WTC11 (cell line): Measurements from ENCODE around the gene ERCC6. TPM values are rescaled to one million over a fixed set of nuclear protein-coding genes. Genes with fewer than 3 reads are reported as not detected.

Experiments used
- ATAC-seq: fragments of 200-7000 bp; cut with Tn5 transposase; 2 replicates; pipeline ENCODE4 v1.10.0; 2021; ENCODE audit warnings: mild to moderate bottlenecking, moderate library complexity
- CTCF ChIA-PET: fragments of 300-600 bp; sonication (Branson Sonifier 250); formaldehyde crosslinking; loops from one replicate; lab custom pipeline; 2021; ENCODE audit warnings: antibody characterized with exemption; lab: Charles Lee
- POLR2A ChIA-PET: fragments of 350-600 bp; sonication (Branson Sonifier 250); formaldehyde crosslinking; loops from one replicate; lab custom pipeline; 2021; ENCODE audit warnings: antibody characterized with exemption; lab: Charles Lee
- DNase-seq: peaks from one replicate; pipeline ENCODE4 v3.0.0; 2021; ENCODE audit warnings: low spot score
- H3K27ac Mint-ChIP-seq: 2 replicates; pipeline ENCODE4 v1.8.0; 2021; ENCODE audit warnings: mixed read lengths
- H3K27me3 Mint-ChIP-seq: 2 replicates; pipeline ENCODE4 v1.8.0; 2021; ENCODE audit warnings: low read depth, mild to moderate bottlenecking, moderate library complexity, mixed read lengths
- H3K36me3 Mint-ChIP-seq: 2 replicates; pipeline ENCODE4 v1.8.0; 2021; ENCODE audit warnings: mixed read lengths
- H3K4me1 Mint-ChIP-seq: 2 replicates; pipeline ENCODE4 v1.8.0; 2022; ENCODE audit warnings: mixed read lengths
- H3K4me3 Mint-ChIP-seq: 2 replicates; pipeline ENCODE4 v1.8.0; 2021; ENCODE audit warnings: mild to moderate bottlenecking, moderate library complexity, mixed read lengths
- H3K9me3 Mint-ChIP-seq: 2 replicates; pipeline ENCODE4 v1.8.0; 2021; ENCODE audit warnings: mixed read lengths
- ESRRA ChIP-seq: sonication (generic); formaldehyde crosslinking; IDR thresholded peaks from 2 replicates; pipeline ENCODE4 v1.8.1; 2022; ENCODE audit warnings: mild to moderate bottlenecking, missing genetic modification reagents, borderline replicate concordance
- FOXJ3 ChIP-seq: sonication (generic); formaldehyde crosslinking; IDR thresholded peaks from 2 replicates; pipeline ENCODE4 v1.9.0; 2021; ENCODE audit warnings: missing genetic modification reagents, mild to moderate bottlenecking, borderline replicate concordance
- GABPB1 ChIP-seq: sonication (generic); formaldehyde crosslinking; IDR thresholded peaks from 2 replicates; pipeline ENCODE4 v1.8.1; 2023; ENCODE audit warnings: mild to moderate bottlenecking, missing genetic modification reagents
- GRHL2 ChIP-seq: fragments of 250-450 bp; sonication (Bioruptor Pico); IDR thresholded peaks from 2 replicates; pipeline ENCODE4 v1.8.0; 2022; ENCODE audit warnings: mild to moderate bottlenecking, moderate library complexity; ENCODE audit not compliant: insufficient replicate concordance, severe bottlenecking
- JAZF1 ChIP-seq: fragments of 250-450 bp; sonication (Bioruptor Pico); IDR thresholded peaks from 2 replicates; pipeline ENCODE4 v1.9.0; 2021; ENCODE audit warnings: moderate library complexity, mild to moderate bottlenecking, inconsistent platforms
- JUN ChIP-seq: sonication (generic); formaldehyde crosslinking; IDR thresholded peaks from 2 replicates; pipeline ENCODE4 v1.8.0; 2023; ENCODE audit warnings: mild to moderate bottlenecking, missing genetic modification reagents
- KAT7 ChIP-seq: sonication (generic); formaldehyde crosslinking; IDR thresholded peaks from 2 replicates; pipeline ENCODE4 v1.8.1; 2023; ENCODE audit warnings: missing genetic modification reagents, mild to moderate bottlenecking, borderline replicate concordance
- MXD4 ChIP-seq: fragments of 250-450 bp; sonication (Bioruptor Pico); IDR thresholded peaks from 2 replicates; pipeline ENCODE4 v1.8.0; 2021; ENCODE audit warnings: mild to moderate bottlenecking, moderate library complexity, borderline replicate concordance
- NR2C2 ChIP-seq: sonication (generic); formaldehyde crosslinking; IDR thresholded peaks from 2 replicates; pipeline ENCODE4 v1.8.0; 2022; ENCODE audit warnings: mild to moderate bottlenecking, missing genetic modification reagents
- PRRX2 ChIP-seq: fragments of 250-450 bp; sonication (Bioruptor Pico); IDR thresholded peaks from 2 replicates; pipeline ENCODE4 v1.8.0; 2021; ENCODE audit warnings: mild to moderate bottlenecking
- SMAD4 ChIP-seq: sonication (generic); formaldehyde crosslinking; IDR thresholded peaks from 2 replicates; pipeline ENCODE4 v1.8.0; 2022; ENCODE audit warnings: mild to moderate bottlenecking, missing genetic modification reagents
- TEAD4 ChIP-seq: sonication (generic); formaldehyde crosslinking; IDR thresholded peaks from 2 replicates; pipeline ENCODE4 v1.8.0; 2022; ENCODE audit warnings: mild to moderate bottlenecking, missing genetic modification reagents
- TP53 ChIP-seq: sonication (generic); formaldehyde crosslinking; IDR thresholded peaks from 2 replicates; pipeline ENCODE4 v1.8.1; 2023; ENCODE audit warnings: mild to moderate bottlenecking, missing genetic modification reagents
- ZBTB21 ChIP-seq: sonication (generic); formaldehyde crosslinking; IDR thresholded peaks from 2 replicates; pipeline ENCODE4 v1.8.1; 2023; ENCODE audit warnings: mild to moderate bottlenecking, missing genetic modification reagents, borderline replicate concordance
- ZNF317 ChIP-seq: sonication (generic); formaldehyde crosslinking; IDR thresholded peaks from 2 replicates; pipeline ENCODE4 v1.8.1; 2023; ENCODE audit warnings: low read depth, mild to moderate bottlenecking, moderate library complexity, missing genetic modification reagents, borderline replicate concordance
- ZNF423 ChIP-seq: fragments of 250-450 bp; sonication (Bioruptor Pico); IDR thresholded peaks from 2 replicates; pipeline ENCODE4 v2.1.2; 2022; ENCODE audit warnings: mild to moderate bottlenecking, moderate library complexity
- ZNF671 ChIP-seq: fragments of 250-450 bp; sonication (Bioruptor Pico); IDR thresholded peaks from 2 replicates; pipeline ENCODE4 v1.8.0; 2021; ENCODE audit warnings: mild to moderate bottlenecking
- total RNA-seq: library from RNA; stranded (reverse); gene quantifications from 3 replicates; pipeline ENCODE4 v1.2.3, GENCODE V29; 2021
- TF ChIP-seq, protein P1 (sequence below): fragments of 250-450 bp; sonication (Bioruptor Pico); IDR thresholded peaks from 2 replicates; pipeline ENCODE4 v2.1.2; 2022; ENCODE audit warnings: mild to moderate bottlenecking, moderate library complexity
- TF ChIP-seq, protein P2 (sequence below): sonication (generic); formaldehyde crosslinking; IDR thresholded peaks from 2 replicates; pipeline ENCODE4 v1.8.1; 2022; ENCODE audit warnings: mild to moderate bottlenecking, missing genetic modification reagents, moderate library complexity, borderline replicate concordance
- TF ChIP-seq, protein P3 (sequence below): sonication (generic); formaldehyde crosslinking; IDR thresholded peaks from 2 replicates; pipeline ENCODE4 v1.8.0; 2023; ENCODE audit warnings: mild to moderate bottlenecking, missing genetic modification reagents
- TF ChIP-seq, protein P4 (sequence below): sonication (generic); formaldehyde crosslinking; conservative IDR thresholded peaks from 2 replicates; pipeline ENCODE4 v1.8.1; 2022; ENCODE audit warnings: mild to moderate bottlenecking, missing genetic modification reagents
- TF ChIP-seq, protein P5 (sequence below): fragments of 200-600 bp; IDR thresholded peaks from 2 replicates; pipeline ENCODE4 v1.8.0; 2022; ENCODE audit warnings: antibody characterized with exemption
- TF ChIP-seq, protein P6 (sequence below): sonication (generic); formaldehyde crosslinking; IDR thresholded peaks from 2 replicates; pipeline ENCODE4 v1.8.1; 2022; ENCODE audit warnings: low read depth, missing genetic modification reagents, borderline replicate concordance
- TF ChIP-seq, protein P7 (sequence below): fragments of 250-450 bp; sonication (Bioruptor Pico); conservative IDR thresholded peaks from 2 replicates; pipeline ENCODE4 v1.9.0; 2021; ENCODE audit warnings: mild to moderate bottlenecking

The ERCC6 gene
- total RNA-seq, 1 experiment from 2014 or later, result 10.9 TPM

DNA sequence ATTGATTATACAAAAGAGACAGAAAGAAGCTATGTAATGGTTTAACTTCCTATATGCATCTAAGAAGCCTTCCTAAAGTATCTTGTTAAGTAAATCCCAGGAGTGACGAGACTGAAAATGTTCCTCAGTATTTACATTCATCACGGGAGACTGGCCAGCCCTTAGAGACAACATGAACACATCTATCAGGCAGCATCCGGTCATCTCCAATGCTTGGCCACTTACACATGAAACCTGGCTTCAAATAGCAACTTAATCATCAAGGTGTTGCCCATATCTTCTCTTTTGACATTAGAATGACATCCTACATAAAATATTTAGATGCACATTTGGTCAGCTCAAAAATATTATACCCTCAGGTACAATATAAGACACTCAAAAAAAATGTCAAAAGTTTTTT is 33.8 kb downstream of the ERCC6 start:
- peaks cover 27% of the 10 kb centered on the region for H3K4me1 Mint-ChIP-seq
- no peaks in the 10 kb centered on the region for H3K27me3 Mint-ChIP-seq
- H3K9me3 Mint-ChIP-seq, result no peaks in the 10 kb centered on the region
- DNase-seq, result no peak
- ChIA-PET POLR2A (interaction anchor here (0.6 kb wide), 1 partner anchor 307 kb away, joined by 3 read pairs; no protein-coding TSS in a partner anchor), CTCF (interaction anchor here (2.1 kb wide), 1 partner anchor 97 kb away, joined by 10 read pairs; no protein-coding TSS in a partner anchor)
- ATAC-seq, result no peak
- TF ChIP-seq, protein P1, sequence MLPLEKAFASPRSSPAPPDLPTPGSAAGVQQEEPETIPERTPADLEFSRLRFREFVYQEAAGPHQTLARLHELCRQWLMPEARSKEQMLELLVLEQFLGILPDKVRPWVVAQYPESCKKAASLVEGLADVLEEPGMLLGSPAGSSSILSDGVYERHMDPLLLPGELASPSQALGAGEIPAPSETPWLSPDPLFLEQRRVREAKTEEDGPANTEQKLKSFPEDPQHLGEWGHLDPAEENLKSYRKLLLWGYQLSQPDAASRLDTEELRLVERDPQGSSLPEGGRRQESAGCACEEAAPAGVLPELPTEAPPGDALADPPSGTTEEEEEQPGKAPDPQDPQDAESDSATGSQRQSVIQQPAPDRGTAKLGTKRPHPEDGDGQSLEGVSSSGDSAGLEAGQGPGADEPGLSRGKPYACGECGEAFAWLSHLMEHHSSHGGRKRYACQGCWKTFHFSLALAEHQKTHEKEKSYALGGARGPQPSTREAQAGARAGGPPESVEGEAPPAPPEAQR, result no peak
- no peak for TF ChIP-seq GRHL2 (CRISPR knock-in tag)
- TF ChIP-seq ZNF671 (CRISPR knock-in tag), result no peak
- no peak for TF ChIP-seq MXD4 (CRISPR knock-in tag)
- TF ChIP-seq, protein P2, sequence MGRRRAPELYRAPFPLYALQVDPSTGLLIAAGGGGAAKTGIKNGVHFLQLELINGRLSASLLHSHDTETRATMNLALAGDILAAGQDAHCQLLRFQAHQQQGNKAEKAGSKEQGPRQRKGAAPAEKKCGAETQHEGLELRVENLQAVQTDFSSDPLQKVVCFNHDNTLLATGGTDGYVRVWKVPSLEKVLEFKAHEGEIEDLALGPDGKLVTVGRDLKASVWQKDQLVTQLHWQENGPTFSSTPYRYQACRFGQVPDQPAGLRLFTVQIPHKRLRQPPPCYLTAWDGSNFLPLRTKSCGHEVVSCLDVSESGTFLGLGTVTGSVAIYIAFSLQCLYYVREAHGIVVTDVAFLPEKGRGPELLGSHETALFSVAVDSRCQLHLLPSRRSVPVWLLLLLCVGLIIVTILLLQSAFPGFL, result no peak
- TF ChIP-seq ZNF317, result no peak
- TF ChIP-seq ESRRA (CRISPR knock-in tag), result no peak
- TF ChIP-seq ZNF423 (CRISPR knock-in tag), result no peak
- TF ChIP-seq JAZF1, result no peak
- TF ChIP-seq, protein P3, sequence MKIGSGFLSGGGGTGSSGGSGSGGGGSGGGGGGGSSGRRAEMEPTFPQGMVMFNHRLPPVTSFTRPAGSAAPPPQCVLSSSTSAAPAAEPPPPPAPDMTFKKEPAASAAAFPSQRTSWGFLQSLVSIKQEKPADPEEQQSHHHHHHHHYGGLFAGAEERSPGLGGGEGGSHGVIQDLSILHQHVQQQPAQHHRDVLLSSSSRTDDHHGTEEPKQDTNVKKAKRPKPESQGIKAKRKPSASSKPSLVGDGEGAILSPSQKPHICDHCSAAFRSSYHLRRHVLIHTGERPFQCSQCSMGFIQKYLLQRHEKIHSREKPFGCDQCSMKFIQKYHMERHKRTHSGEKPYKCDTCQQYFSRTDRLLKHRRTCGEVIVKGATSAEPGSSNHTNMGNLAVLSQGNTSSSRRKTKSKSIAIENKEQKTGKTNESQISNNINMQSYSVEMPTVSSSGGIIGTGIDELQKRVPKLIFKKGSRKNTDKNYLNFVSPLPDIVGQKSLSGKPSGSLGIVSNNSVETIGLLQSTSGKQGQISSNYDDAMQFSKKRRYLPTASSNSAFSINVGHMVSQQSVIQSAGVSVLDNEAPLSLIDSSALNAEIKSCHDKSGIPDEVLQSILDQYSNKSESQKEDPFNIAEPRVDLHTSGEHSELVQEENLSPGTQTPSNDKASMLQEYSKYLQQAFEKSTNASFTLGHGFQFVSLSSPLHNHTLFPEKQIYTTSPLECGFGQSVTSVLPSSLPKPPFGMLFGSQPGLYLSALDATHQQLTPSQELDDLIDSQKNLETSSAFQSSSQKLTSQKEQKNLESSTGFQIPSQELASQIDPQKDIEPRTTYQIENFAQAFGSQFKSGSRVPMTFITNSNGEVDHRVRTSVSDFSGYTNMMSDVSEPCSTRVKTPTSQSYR (CRISPR knock-in tag), result no peak
- no peak for TF ChIP-seq SMAD4 (CRISPR knock-in tag)
- TF ChIP-seq, protein P4, sequence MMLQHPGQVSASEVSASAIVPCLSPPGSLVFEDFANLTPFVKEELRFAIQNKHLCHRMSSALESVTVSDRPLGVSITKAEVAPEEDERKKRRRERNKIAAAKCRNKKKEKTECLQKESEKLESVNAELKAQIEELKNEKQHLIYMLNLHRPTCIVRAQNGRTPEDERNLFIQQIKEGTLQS, result no peak
- no peak for TF ChIP-seq TEAD4 (CRISPR knock-in tag)
- no peak for TF ChIP-seq NR2C2 (CRISPR knock-in tag)
- no peak for TF ChIP-seq ZBTB21 (CRISPR knock-in tag)
- no peak for TF ChIP-seq FOXJ3 (CRISPR knock-in tag)
- H3K36me3 Mint-ChIP-seq, result no peaks in the 10 kb centered on the region
- no peak overlapping the region for H3K27ac Mint-ChIP-seq
- no peak overlapping the region for H3K4me3 Mint-ChIP-seq

DNA sequence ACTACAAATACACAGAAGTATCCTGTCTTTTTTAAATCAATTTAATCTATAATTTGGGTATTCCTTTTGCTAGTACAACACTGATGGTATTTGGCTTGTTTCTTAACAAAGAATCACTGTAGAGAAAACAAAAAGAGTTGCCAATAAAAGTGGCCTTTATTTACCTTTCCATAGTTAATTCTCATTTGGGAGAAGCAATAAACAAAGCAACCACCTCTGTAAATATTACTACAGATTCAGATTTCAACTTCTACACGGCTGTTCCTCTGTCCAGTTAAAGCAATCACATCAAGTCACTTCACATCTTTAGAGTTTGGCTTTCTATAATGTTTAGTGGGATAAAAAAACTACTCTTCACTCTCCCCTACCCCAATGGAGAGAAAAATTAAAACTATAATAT is 34.4 kb downstream of the ERCC6 start:
- H3K9me3 Mint-ChIP-seq, result no peaks in the 10 kb centered on the region
- POLR2A ChIA-PET, result interaction anchor here (0.6 kb wide), 1 partner anchor 306 kb away, joined by 3 read pairs; no protein-coding TSS in a partner anchor
- H3K27ac Mint-ChIP-seq, result no peak overlapping the region
- H3K4me1 Mint-ChIP-seq, result peaks cover 27% of the 10 kb centered on the region
- DNase-seq, result no peak
- TF ChIP-seq, protein P5, sequence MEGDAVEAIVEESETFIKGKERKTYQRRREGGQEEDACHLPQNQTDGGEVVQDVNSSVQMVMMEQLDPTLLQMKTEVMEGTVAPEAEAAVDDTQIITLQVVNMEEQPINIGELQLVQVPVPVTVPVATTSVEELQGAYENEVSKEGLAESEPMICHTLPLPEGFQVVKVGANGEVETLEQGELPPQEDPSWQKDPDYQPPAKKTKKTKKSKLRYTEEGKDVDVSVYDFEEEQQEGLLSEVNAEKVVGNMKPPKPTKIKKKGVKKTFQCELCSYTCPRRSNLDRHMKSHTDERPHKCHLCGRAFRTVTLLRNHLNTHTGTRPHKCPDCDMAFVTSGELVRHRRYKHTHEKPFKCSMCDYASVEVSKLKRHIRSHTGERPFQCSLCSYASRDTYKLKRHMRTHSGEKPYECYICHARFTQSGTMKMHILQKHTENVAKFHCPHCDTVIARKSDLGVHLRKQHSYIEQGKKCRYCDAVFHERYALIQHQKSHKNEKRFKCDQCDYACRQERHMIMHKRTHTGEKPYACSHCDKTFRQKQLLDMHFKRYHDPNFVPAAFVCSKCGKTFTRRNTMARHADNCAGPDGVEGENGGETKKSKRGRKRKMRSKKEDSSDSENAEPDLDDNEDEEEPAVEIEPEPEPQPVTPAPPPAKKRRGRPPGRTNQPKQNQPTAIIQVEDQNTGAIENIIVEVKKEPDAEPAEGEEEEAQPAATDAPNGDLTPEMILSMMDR, result no peak
- no peak for TF ChIP-seq TP53 (CRISPR knock-in tag)
- TF ChIP-seq KAT7 (CRISPR knock-in tag), result no peak
- TF ChIP-seq, protein P6, sequence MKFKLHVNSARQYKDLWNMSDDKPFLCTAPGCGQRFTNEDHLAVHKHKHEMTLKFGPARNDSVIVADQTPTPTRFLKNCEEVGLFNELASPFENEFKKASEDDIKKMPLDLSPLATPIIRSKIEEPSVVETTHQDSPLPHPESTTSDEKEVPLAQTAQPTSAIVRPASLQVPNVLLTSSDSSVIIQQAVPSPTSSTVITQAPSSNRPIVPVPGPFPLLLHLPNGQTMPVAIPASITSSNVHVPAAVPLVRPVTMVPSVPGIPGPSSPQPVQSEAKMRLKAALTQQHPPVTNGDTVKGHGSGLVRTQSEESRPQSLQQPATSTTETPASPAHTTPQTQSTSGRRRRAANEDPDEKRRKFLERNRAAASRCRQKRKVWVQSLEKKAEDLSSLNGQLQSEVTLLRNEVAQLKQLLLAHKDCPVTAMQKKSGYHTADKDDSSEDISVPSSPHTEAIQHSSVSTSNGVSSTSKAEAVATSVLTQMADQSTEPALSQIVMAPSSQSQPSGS, result no peak
- TF ChIP-seq, protein P7, sequence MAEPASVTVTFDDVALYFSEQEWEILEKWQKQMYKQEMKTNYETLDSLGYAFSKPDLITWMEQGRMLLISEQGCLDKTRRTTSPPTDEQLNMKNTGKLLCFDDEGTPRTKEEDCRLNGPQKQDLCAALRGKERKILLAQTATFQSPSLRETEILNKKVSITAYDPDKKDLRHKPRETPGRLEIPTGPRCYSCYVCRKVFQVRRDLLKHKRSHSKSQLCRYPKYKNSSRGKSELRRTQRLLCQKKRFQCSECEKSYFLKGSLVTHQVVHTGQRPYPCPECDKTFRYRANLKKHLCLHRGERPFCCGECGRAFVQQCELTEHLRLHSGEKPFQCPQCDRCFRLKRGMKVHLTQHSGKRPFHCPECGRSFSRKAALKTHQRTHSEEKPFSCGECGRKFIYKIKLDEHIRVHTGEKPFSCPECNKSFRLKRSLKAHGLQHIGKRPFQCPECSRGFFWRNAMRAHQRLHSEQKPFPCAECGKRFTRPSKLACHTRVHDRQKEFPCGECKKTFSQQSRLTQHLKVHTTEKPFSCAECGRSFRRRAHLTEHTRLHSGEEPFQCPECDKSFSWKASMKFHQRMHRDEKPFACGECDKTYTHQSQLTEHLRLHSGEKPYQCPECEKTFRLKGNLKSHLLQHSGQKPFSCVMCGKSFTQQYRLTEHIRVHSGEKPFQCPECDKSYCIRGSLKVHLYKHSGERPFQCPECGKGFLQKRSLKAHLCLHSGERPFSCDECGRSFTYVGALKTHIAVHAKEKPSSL, result no peak
- no peak for TF ChIP-seq JUN (CRISPR knock-in tag)
- no peak for TF ChIP-seq PRRX2 (CRISPR knock-in tag)
- no peak for TF ChIP-seq GABPB1 (CRISPR knock-in tag)
- TF ChIP-seq, protein P4, result no peak
- ATAC-seq, result no peak
- no peaks in the 10 kb centered on the region for H3K36me3 Mint-ChIP-seq
- CTCF ChIA-PET, result interaction anchor here (2.1 kb wide), 1 partner anchor 97 kb away, joined by 10 read pairs; no protein-coding TSS in a partner anchor
- no peaks in the 10 kb centered on the region for H3K27me3 Mint-ChIP-seq
- no peak overlapping the region for H3K4me3 Mint-ChIP-seq
